Astrocyte (in vitro differentiated cells and primary cell): Measurements from ENCODE around the gene CARD18. TPM values are rescaled to one million over a fixed set of nuclear protein-coding genes. Genes with fewer than 3 reads are reported as not detected.
A peak's percentile ranks its signal among the peaks of the same experiment; 100 is the strongest.

Experiments
- DNase-seq: peaks from one replicate; pipeline ENCODE4 v3.0.0-alpha.2; 2010; ENCODE audit warnings: low read depth
- FAIRE-seq: peaks from 2 replicates; lab custom pipeline; 2011; peaks lifted over from hg19 to GRCh38; lab: Jason Lieb, UNC
- H2AFZ ChIP-seq: 2 replicates; pipeline ENCODE4 v1.6.0; 2012; ENCODE audit warnings: low read depth, low read length, inconsistent platforms
- H3K27ac ChIP-seq: 2 replicates; pipeline ENCODE4 v1.5.1; 2011; ENCODE audit warnings: low read depth, low read length, inconsistent platforms
- H3K27me3 ChIP-seq: 2 replicates; pipeline ENCODE4 v1.6.0; 2011; ENCODE audit warnings: low read length, inconsistent platforms; ENCODE audit not compliant: insufficient read depth
- H3K36me3 ChIP-seq: 2 replicates; pipeline ENCODE4 v1.5.1; 2011; ENCODE audit warnings: low read length, inconsistent platforms; ENCODE audit not compliant: insufficient read depth
- H3K4me1 ChIP-seq: 2 replicates; pipeline ENCODE4 v1.5.1; 2011; ENCODE audit warnings: low read length, inconsistent platforms; ENCODE audit not compliant: insufficient read depth
- H3K4me2 ChIP-seq: 2 replicates; pipeline ENCODE4 v1.6.0; 2012; ENCODE audit warnings: low read length, inconsistent platforms
- H3K4me3 ChIP-seq: 2 replicates; pipeline ENCODE4 v1.5.1; 2011; ENCODE audit warnings: low read depth, mild to moderate bottlenecking, low read length, inconsistent platforms; ENCODE audit not compliant: insufficient read depth
- H3K79me2 ChIP-seq: 2 replicates; pipeline ENCODE4 v1.6.0; 2012; ENCODE audit warnings: mild to moderate bottlenecking, low read length, inconsistent platforms; ENCODE audit not compliant: insufficient read depth
- H3K9ac ChIP-seq: 2 replicates; pipeline ENCODE4 v1.6.0; 2012; ENCODE audit warnings: mild to moderate bottlenecking, low read length, inconsistent platforms
- H3K9me3 ChIP-seq: 2 replicates; pipeline ENCODE4 v1.5.1; 2012; ENCODE audit warnings: low read depth, mild to moderate bottlenecking, low read length, inconsistent platforms; ENCODE audit not compliant: insufficient read depth
- H4K20me1 ChIP-seq: 2 replicates; pipeline ENCODE4 v1.6.0; 2012; ENCODE audit warnings: low read length, inconsistent platforms; ENCODE audit not compliant: insufficient read depth
- H3K27ac Mint-ChIP-seq: one replicate; pipeline ENCODE4 v1.8.0; 2021; ENCODE audit warnings: mild to moderate bottlenecking, mixed read lengths; ENCODE audit not compliant: unreplicated experiment
- H3K27me3 Mint-ChIP-seq: one replicate; pipeline ENCODE4 v1.8.0; 2021; ENCODE audit warnings: low read depth, mixed read lengths; ENCODE audit not compliant: unreplicated experiment
- H3K36me3 Mint-ChIP-seq: one replicate; pipeline ENCODE4 v1.8.0; 2021; ENCODE audit warnings: low read depth, mixed read lengths; ENCODE audit not compliant: unreplicated experiment
- H3K4me1 Mint-ChIP-seq: one replicate; pipeline ENCODE4 v1.8.0; 2021; ENCODE audit warnings: low read depth, mixed read lengths; ENCODE audit not compliant: unreplicated experiment
- H3K4me3 Mint-ChIP-seq: one replicate; pipeline ENCODE4 v1.8.0; 2021; ENCODE audit warnings: mild to moderate bottlenecking, moderate library complexity, mixed read lengths; ENCODE audit not compliant: unreplicated experiment
- H3K9me3 Mint-ChIP-seq: one replicate; pipeline ENCODE4 v1.8.0; 2021; ENCODE audit warnings: mild to moderate bottlenecking, mixed read lengths; ENCODE audit not compliant: unreplicated experiment
- CTCF ChIP-seq: IDR thresholded peaks from 2 replicates; pipeline ENCODE4 v1.5.1; 2011; ENCODE audit warnings: low read depth, mild to moderate bottlenecking, inconsistent platforms, low read length, moderate library complexity; ENCODE audit not compliant: insufficient read depth
- EZH2 ChIP-seq: IDR thresholded peaks from 2 replicates; pipeline ENCODE4 v1.6.1; 2012; ENCODE audit warnings: mild to moderate bottlenecking, low read length, inconsistent platforms; ENCODE audit not compliant: insufficient read depth
- total RNA-seq: library from RNA; stranded (reverse); gene quantifications from 2 replicates; pipeline ENCODE4 v1.2.1, GENCODE V29; 2021

Gene CARD18
- total RNA-seq, 1 donor from 2014 or later, result not detected

GRCh38 chr11:105153392-105153791 is 13.8 kb upstream of the CARD18 start:
- Histone ChIP-seq H2AFZ (no peak overlapping the region), H3K4me1 (peaks cover 3% of the 10 kb centered on the region), H3K4me3 (no peak overlapping the region), H3K36me3 (no peaks in the 10 kb centered on the region), H4K20me1 (no peaks in the 10 kb centered on the region), H3K9me3 (no peaks in the 10 kb centered on the region), H3K79me2 (no peaks in the 10 kb centered on the region), H3K27me3 (no peaks in the 10 kb centered on the region), H3K9ac (no peak overlapping the region), H3K27ac (no peak overlapping the region), H3K4me2 (no peak overlapping the region)
- H3K27me3 Mint-ChIP-seq, result no peaks in the 10 kb centered on the region
- no peaks in the 10 kb centered on the region for H3K4me1 Mint-ChIP-seq
- no peak for TF ChIP-seq EZH2
- TF ChIP-seq CTCF, result no peak
- no peak overlapping the region for H3K27ac Mint-ChIP-seq
- no peaks in the 10 kb centered on the region for H3K9me3 Mint-ChIP-seq
- no peak overlapping the region for H3K4me3 Mint-ChIP-seq
- H3K36me3 Mint-ChIP-seq, result no peaks in the 10 kb centered on the region
- DNase-seq (no peak), FAIRE-seq (no peak)

GRCh38 chr11:105152560-105152959 is 13.0 kb upstream of the CARD18 start:
- no peak for FAIRE-seq

More at GRCh38 chr11:105152560-105152959, 13.0 kb upstream of the CARD18 start:
- Mint-ChIP-seq H3K36me3 (no peaks in the 10 kb centered on the region), H3K9me3 (no peaks in the 10 kb centered on the region), H3K4me3 (no peak overlapping the region), H3K4me1 (no peaks in the 10 kb centered on the region), H3K27ac (no peak overlapping the region), H3K27me3 (no peaks in the 10 kb centered on the region)
- H3K27ac ChIP-seq, result peak overlapping the region; percentile 1
- DNase-seq, result no peak
- no peaks in the 10 kb centered on the region for H3K27me3 ChIP-seq
- no peak for TF ChIP-seq EZH2
- no peak for TF ChIP-seq CTCF
- no peak overlapping the region for H3K4me3 ChIP-seq
- H4K20me1 ChIP-seq, result no peaks in the 10 kb centered on the region
- no peaks in the 10 kb centered on the region for H3K79me2 ChIP-seq
- H3K4me1 ChIP-seq, result peaks cover 3% of the 10 kb centered on the region
- H3K9me3 ChIP-seq, result no peaks in the 10 kb centered on the region
- no peaks in the 10 kb centered on the region for H3K36me3 ChIP-seq
- no peak overlapping the region for H3K9ac ChIP-seq
- H3K4me2 ChIP-seq, result peak overlapping the region; percentile 68
- no peak overlapping the region for H2AFZ ChIP-seq
